OCI-LY3 (cell line): ENCODE data around the gene GNAQ.
A peak's percentile ranks its signal among the peaks of the same experiment; 100 is the strongest.

Experiments
- H2AFZ ChIP-seq: fragments of 200-600, 300-600 bp; shearing (Covaris generic); 2 replicates; pipeline ENCODE4 v1.6.0; 2014; ENCODE audit warnings: antibody characterized with exemption, low read depth, low read length
- H3K27ac ChIP-seq: fragments of 200-600, 300-600 bp; sonication (generic); 2 replicates; pipeline ENCODE4 v1.5.1; 2014; ENCODE audit warnings: mild to moderate bottlenecking, low read length, moderate library complexity, mixed read lengths
- H3K27me3 ChIP-seq: fragments of 200-600, 300-600 bp; sonication (generic); 2 replicates; pipeline ENCODE4 v1.6.1; 2014; ENCODE audit warnings: low read depth, low read length, mixed read lengths
- H3K36me3 ChIP-seq: fragments of 200-600, 300-600 bp; sonication (generic); replicated peaks from 2 replicates; pipeline ENCODE3; 2014; ENCODE audit warnings: low read depth, low read length, mixed read lengths
- H3K4me1 ChIP-seq: fragments of 300-600, 200-600 bp; sonication (generic); 2 replicates; pipeline ENCODE4 v1.6.1; 2014; ENCODE audit warnings: low read length, mixed read lengths
- H3K4me2 ChIP-seq: fragments of 200-600, 300-600 bp; sonication (generic); 2 replicates; pipeline ENCODE4 v1.6.1; 2014; ENCODE audit warnings: low read length, mixed read lengths
- H3K4me3 ChIP-seq: fragments of 300-600, 200-600 bp; sonication (generic); 2 replicates; pipeline ENCODE4 v1.5.1; 2014; ENCODE audit warnings: antibody characterized with exemption, mild to moderate bottlenecking, low read length, moderate library complexity
- H3K79me2 ChIP-seq: fragments of 300-600, 200-600 bp; shearing (Covaris generic); 2 replicates; pipeline ENCODE4 v1.6.1; 2014; ENCODE audit warnings: mild to moderate bottlenecking, low read length, mixed read lengths
- H3K9ac ChIP-seq: fragments of 300-600, 200-600 bp; shearing (Covaris generic); 2 replicates; pipeline ENCODE4 v1.6.0; 2014; ENCODE audit warnings: mild to moderate bottlenecking, low read length, moderate library complexity
- H3K9me3 ChIP-seq: fragments of 200-600, 300-600 bp; shearing (Covaris generic); 2 replicates; pipeline ENCODE4 v1.6.1; 2014; ENCODE audit warnings: low read length, mixed read lengths; ENCODE audit not compliant: insufficient read depth
- H4K20me1 ChIP-seq: fragments of 200-600, 300-600 bp; sonication (generic); 2 replicates; pipeline ENCODE4 v1.6.1; 2016; ENCODE audit warnings: low read length, mixed read lengths; ENCODE audit not compliant: insufficient read depth
- EZH2phosphoT487 ChIP-seq: fragments of 200-600 bp; shearing (Covaris generic); IDR thresholded peaks from 2 replicates; pipeline ENCODE4 v1.6.1; 2018; ENCODE audit warnings: antibody characterized with exemption, mixed run types, low read depth
- TF ChIP-seq, protein P1 (sequence below): fragments of 200-600, 300-600 bp; sonication (generic); IDR thresholded peaks from 2 replicates; pipeline ENCODE4 v1.5.1; 2014; ENCODE audit warnings: antibody characterized with exemption, low read length, low read depth

The GNAQ gene

DNA sequence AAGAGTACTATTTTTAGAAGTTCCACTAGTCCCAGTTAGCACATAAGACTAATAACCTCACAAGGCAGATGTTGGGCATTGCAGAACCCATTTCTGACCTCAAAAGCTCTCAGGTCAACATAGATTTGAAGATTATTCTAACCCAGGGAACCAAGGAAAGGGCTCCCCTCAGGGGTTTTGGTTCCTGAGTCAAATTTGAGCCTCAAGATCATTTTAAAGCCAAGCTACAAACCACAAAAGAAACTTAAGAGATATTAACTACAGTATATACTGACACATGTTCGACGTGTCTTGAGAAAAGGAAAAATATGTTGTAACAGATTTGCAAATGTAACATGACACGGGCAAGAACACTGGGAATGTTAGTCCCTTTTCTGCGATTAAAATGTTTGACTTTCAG is 88.6 kb downstream of the GNAQ start:
- Histone ChIP-seq H3K9me3 (no peaks in the 10 kb centered on the region), H3K9ac (no peak overlapping the region), H3K79me2 (no peaks in the 10 kb centered on the region), H3K4me1 (peaks cover 6% of the 10 kb centered on the region; the same call in 1 of the 2 replicates), H3K4me2 (no peak overlapping the region), H3K27me3 (no peaks in the 10 kb centered on the region), H3K4me3 (no peak overlapping the region), H4K20me1 (no peaks in the 10 kb centered on the region), H3K27ac (no peak overlapping the region), H2AFZ (no peak overlapping the region), H3K36me3 (no peaks in the 10 kb centered on the region)
- TF ChIP-seq EZH2phosphoT487 = no peak
- TF ChIP-seq, protein P1, sequence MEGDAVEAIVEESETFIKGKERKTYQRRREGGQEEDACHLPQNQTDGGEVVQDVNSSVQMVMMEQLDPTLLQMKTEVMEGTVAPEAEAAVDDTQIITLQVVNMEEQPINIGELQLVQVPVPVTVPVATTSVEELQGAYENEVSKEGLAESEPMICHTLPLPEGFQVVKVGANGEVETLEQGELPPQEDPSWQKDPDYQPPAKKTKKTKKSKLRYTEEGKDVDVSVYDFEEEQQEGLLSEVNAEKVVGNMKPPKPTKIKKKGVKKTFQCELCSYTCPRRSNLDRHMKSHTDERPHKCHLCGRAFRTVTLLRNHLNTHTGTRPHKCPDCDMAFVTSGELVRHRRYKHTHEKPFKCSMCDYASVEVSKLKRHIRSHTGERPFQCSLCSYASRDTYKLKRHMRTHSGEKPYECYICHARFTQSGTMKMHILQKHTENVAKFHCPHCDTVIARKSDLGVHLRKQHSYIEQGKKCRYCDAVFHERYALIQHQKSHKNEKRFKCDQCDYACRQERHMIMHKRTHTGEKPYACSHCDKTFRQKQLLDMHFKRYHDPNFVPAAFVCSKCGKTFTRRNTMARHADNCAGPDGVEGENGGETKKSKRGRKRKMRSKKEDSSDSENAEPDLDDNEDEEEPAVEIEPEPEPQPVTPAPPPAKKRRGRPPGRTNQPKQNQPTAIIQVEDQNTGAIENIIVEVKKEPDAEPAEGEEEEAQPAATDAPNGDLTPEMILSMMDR = no peak

DNA sequence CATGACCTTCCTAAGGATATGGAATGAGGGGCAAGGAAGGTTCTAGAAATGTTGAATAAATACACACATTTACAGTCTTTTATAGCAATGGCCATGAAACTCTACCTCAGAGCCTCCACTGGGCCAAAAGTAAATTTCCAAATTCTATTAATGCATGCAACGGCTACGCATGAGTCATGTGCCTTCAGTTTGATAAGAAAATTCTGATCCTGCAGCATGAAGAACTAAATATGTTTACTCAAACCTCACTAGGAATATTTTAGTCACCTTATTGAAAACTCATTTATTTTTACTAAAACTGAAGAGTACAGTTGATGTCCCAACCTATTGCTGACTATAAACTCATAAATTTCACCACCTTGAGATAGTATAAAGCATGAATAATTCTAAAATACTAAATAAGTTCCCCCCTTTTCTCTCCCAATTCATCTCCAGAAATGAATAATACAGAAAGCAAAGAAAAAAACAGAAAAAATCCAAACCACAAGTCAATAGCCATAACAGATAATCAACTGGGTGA is 92.4 kb downstream of the GNAQ start:
- Histone ChIP-seq H3K27ac (no peak overlapping the region), H3K79me2 (no peaks in the 10 kb centered on the region), H4K20me1 (no peaks in the 10 kb centered on the region), H3K9ac (no peak overlapping the region), H2AFZ (no peak overlapping the region), H3K36me3 (no peaks in the 10 kb centered on the region), H3K27me3 (no peaks in the 10 kb centered on the region), H3K9me3 (no peaks in the 10 kb centered on the region), H3K4me1 (peaks cover 19% of the 10 kb centered on the region), H3K4me3 (no peak overlapping the region), H3K4me2 (no peak overlapping the region)
- TF ChIP-seq, protein P1 = no peak
- TF ChIP-seq EZH2phosphoT487 = no peak

GRCh38 chr9:77938163-77938562 is 93.4 kb downstream of the GNAQ start:
- H3K27ac ChIP-seq = no peak overlapping the region
- H3K4me1 ChIP-seq = peaks cover 21% of the 10 kb centered on the region
- no peaks in the 10 kb centered on the region for H3K27me3 ChIP-seq
- TF ChIP-seq, protein P1 = no peak
- no peak for TF ChIP-seq EZH2phosphoT487
- H3K4me3 ChIP-seq = no peak overlapping the region
- no peaks in the 10 kb centered on the region for H4K20me1 ChIP-seq
- no peaks in the 10 kb centered on the region for H3K9me3 ChIP-seq
- H3K9ac ChIP-seq = no peak overlapping the region
- no peak overlapping the region for H2AFZ ChIP-seq
- no peaks in the 10 kb centered on the region for H3K36me3 ChIP-seq
- no peak overlapping the region for H3K4me2 ChIP-seq
- no peaks in the 10 kb centered on the region for H3K79me2 ChIP-seq

DNA sequence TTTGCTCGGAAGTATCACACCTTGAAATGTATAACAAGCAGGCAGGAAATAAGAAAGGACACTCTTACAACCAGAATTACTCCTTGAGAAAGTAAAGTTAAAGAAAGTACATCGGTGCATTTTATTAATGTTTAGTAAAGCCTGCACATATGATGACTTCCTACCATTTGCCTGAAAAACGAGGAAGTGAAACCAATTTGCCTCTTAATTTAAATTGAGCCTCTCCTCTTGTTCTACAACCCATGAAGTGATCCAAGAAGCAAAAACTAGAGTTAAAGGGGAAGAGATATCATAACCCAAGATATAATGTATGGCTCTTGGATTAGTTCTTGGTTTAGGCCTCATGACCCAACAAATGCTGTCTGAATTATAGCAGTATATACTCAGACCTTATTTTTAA is 95.6 kb downstream of the GNAQ start:
- Histone ChIP-seq H3K36me3 (no peaks in the 10 kb centered on the region), H2AFZ (no peak overlapping the region), H3K79me2 (no peaks in the 10 kb centered on the region), H4K20me1 (no peaks in the 10 kb centered on the region), H3K9me3 (no peaks in the 10 kb centered on the region), H3K4me1 (peaks cover 25% of the 10 kb centered on the region), H3K4me3 (peak overlapping the region; percentile 19; the same call in 1 of the 2 replicates), H3K27ac (peak overlapping the region; percentile 31), H3K4me2 (peak overlapping the region; percentile 66), H3K9ac (no peak overlapping the region), H3K27me3 (no peaks in the 10 kb centered on the region)
- TF ChIP-seq, protein P1 = no peak
- no peak for TF ChIP-seq EZH2phosphoT487
